ENCODE data around the gene CPN2.

Gene CPN2

GRCh38 chr3:194380326-194380725 lies 29.2 kb upstream of the CPN2 start:
- DNase-seq, result no peak

GRCh38 chr3:194379651-194380050 lies 28.5 kb upstream of the CPN2 start:
- no peak for DNase-seq

GRCh38 chr3:194379231-194379630 lies 28.1 kb upstream of the CPN2 start:
- no peak for DNase-seq

GRCh38 chr3:194377708-194378107 lies 26.6 kb upstream of the CPN2 start:
- DNase-seq, result no peak

GRCh38 chr3:194376241-194376560 lies 25.1 kb upstream of the CPN2 start:
- no peak for DNase-seq

GRCh38 chr3:194375473-194376240 lies 24.5 kb upstream of the CPN2 start:
- no peak for DNase-seq

GRCh38 chr3:194374935-194375334 lies 23.8 kb upstream of the CPN2 start:
- DNase-seq, result no peak

GRCh38 chr3:194373899-194374298 lies 22.8 kb upstream of the CPN2 start:
- DNase-seq, result no peak

- DNase-seq, result no peak
Observed at GRCh38 chr3:194373028-194373427, 21.9 kb upstream of the CPN2 start.

- DNase-seq, result no peak
Observed at GRCh38 chr3:194370753-194371152, 19.6 kb upstream of the CPN2 start.

GRCh38 chr3:194369522-194370279 lies 18.6 kb upstream of the CPN2 start, which contains the start of gene LRRC15:
LRRC15 (minus strand) TSS chr3:194369743; CDS start chr3:194361043, 8,700 bp downstream.
- no peak for DNase-seq

GRCh38 chr3:194368918-194369317 lies 17.8 kb upstream of the CPN2 start:
- DNase-seq, result no peak

GRCh38 chr3:194367992-194368841 lies 17.1 kb upstream of the CPN2 start:
- DNase-seq, result no peak

GRCh38 chr3:194365978-194366490 lies 14.9 kb upstream of the CPN2 start:
- DNase-seq, result no peak

GRCh38 chr3:194365526-194365925 lies 14.4 kb upstream of the CPN2 start:
- DNase-seq, result no peak

GRCh38 chr3:194364652-194365434 lies 13.7 kb upstream of the CPN2 start:
- DNase-seq, result no peak

GRCh38 chr3:194364314-194364651 lies 13.2 kb upstream of the CPN2 start:
- no peak for DNase-seq

- DNase-seq, result no peak
Observed at GRCh38 chr3:194360568-194360967, 9.4 kb upstream of the CPN2 start.

- no peak for DNase-seq
Observed at GRCh38 chr3:194357681-194358080, 6.6 kb upstream of the CPN2 start.

GRCh38 chr3:194355379-194355778 lies 4.3 kb upstream of the CPN2 start:
- DNase-seq, result no peak

- no peak for DNase-seq
Observed at GRCh38 chr3:194354315-194354714, 3.2 kb upstream of the CPN2 start.

GRCh38 chr3:194352667-194353246 lies 1.6 kb upstream of the CPN2 start:
- DNase-seq, result no peak

Data from NCI-H526 treated with DMSO at 0.1 percent for 48 hours (cell line).